Loucy (cell line): ENCODE results near the gene TNFRSF9.

Source experiments
- H2AFZ ChIP-seq: fragments of 200-600 bp; sonication (generic); 2 replicates; pipeline ENCODE4 v1.6.0; 2016; ENCODE audit warnings: antibody characterized with exemption, mild to moderate bottlenecking, low read length, moderate library complexity
- H3F3A ChIP-seq: fragments of 200-600 bp; 2 replicates; pipeline ENCODE4 v1.6.0; 2016; ENCODE audit warnings: antibody characterized with exemption, low read depth, mild to moderate bottlenecking
- H3K27me3 ChIP-seq: fragments of 200-600 bp; sonication (generic); 2 replicates; pipeline ENCODE4 v1.6.1; 2014; ENCODE audit warnings: low read length, mild to moderate bottlenecking; ENCODE audit not compliant: insufficient read depth, poor library complexity, severe bottlenecking
- H3K36me3 ChIP-seq: fragments of 200-600 bp; sonication (generic); 2 replicates; pipeline ENCODE4 v1.6.1; 2016; ENCODE audit warnings: low read length; ENCODE audit not compliant: insufficient read depth
- H3K4me1 ChIP-seq: fragments of 200-600 bp; sonication (generic); 2 replicates; pipeline ENCODE4 v1.5.1; 2014; ENCODE audit warnings: low read length, mild to moderate bottlenecking; ENCODE audit not compliant: insufficient read depth, poor library complexity, severe bottlenecking
- H3K4me2 ChIP-seq: fragments of 200-600 bp; sonication (generic); 2 replicates; pipeline ENCODE4 v1.6.0; 2014; ENCODE audit warnings: antibody characterized with exemption, low read length, low read depth, mild to moderate bottlenecking; ENCODE audit not compliant: poor library complexity, severe bottlenecking
- H3K4me3 ChIP-seq: fragments of 200-600 bp; sonication (generic); 2 replicates; pipeline ENCODE4 v1.5.1; 2014; ENCODE audit warnings: low read length, mild to moderate bottlenecking, mixed read lengths; ENCODE audit not compliant: poor library complexity, severe bottlenecking
- H3K79me2 ChIP-seq: fragments of 200-600 bp; sonication (generic); 2 replicates; pipeline ENCODE4 v1.6.1; 2014; ENCODE audit warnings: low read length; ENCODE audit not compliant: insufficient read depth
- H3K9ac ChIP-seq: fragments of 200-600 bp; sonication (generic); 2 replicates; pipeline ENCODE4 v1.6.0; 2014; ENCODE audit warnings: mild to moderate bottlenecking, low read depth, low read length, moderate library complexity; ENCODE audit not compliant: poor library complexity, severe bottlenecking
- H3K9me2 ChIP-seq: fragments of 200-600 bp; sonication (generic); replicated peaks from 2 replicates; pipeline ENCODE4 v1.6.1; 2016; ENCODE audit warnings: low read depth, low read length, mixed read lengths
- H3K9me3 ChIP-seq: fragments of 200-600 bp; sonication (generic); 2 replicates; pipeline ENCODE4 v1.6.1; 2014; ENCODE audit warnings: mild to moderate bottlenecking, antibody characterized with exemption, low read length, low read depth; ENCODE audit not compliant: insufficient read depth
- H4K20me1 ChIP-seq: fragments of 200-600 bp; sonication (generic); 2 replicates; pipeline ENCODE4 v1.6.0; 2014; ENCODE audit warnings: antibody characterized with exemption, low read length, mild to moderate bottlenecking; ENCODE audit not compliant: insufficient read depth, poor library complexity, severe bottlenecking
- CTCF ChIP-seq: fragments of 200-600 bp; sonication (generic); conservative IDR thresholded peaks from 2 replicates; pipeline ENCODE4 v1.5.1; 2014; ENCODE audit warnings: mild to moderate bottlenecking, antibody characterized with exemption, low read length
- EZH2phosphoT487 ChIP-seq: fragments of 200-600 bp; IDR thresholded peaks from 2 replicates; pipeline ENCODE4 v1.6.1; 2018; ENCODE audit warnings: antibody characterized with exemption, mild to moderate bottlenecking, moderate library complexity, borderline replicate concordance

TNFRSF9 gene

DNA sequence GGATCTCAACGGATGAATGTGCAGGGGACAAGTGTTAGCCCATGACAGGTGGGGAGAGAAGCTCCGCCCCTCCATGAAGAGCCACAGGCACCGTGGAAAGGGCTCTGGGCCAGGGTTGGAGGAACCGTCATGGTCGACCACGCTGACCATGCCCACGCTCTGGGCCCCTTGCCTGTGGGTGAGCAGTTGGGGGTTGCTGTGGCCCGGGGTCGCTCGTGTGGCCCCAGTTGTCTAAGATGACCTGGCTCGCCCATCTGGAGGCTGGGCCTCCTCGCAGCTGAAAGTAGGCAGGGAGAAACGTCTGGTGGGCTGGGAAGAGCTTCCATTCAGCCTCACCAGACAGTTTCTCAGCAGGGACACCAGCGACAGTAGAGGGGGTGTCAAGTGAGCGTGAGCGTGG is 74.7 kb downstream of the TNFRSF9 start:
- no peak overlapping the region for H3K9ac ChIP-seq
- H3K4me2 ChIP-seq, result no peak overlapping the region
- H3K36me3 ChIP-seq, result no peaks in the 10 kb centered on the region
- H3F3A ChIP-seq, result no peaks in the 10 kb centered on the region
- H3K79me2 ChIP-seq, result no peaks in the 10 kb centered on the region
- H3K9me2 ChIP-seq, result no peaks in the 10 kb centered on the region
- H2AFZ ChIP-seq, result no peak overlapping the region
- H3K4me3 ChIP-seq, result no peak overlapping the region
- no peaks in the 10 kb centered on the region for H3K9me3 ChIP-seq
- no peaks in the 10 kb centered on the region for H3K4me1 ChIP-seq
- H4K20me1 ChIP-seq, result no peaks in the 10 kb centered on the region
- TF ChIP-seq CTCF (no peak), EZH2phosphoT487 (no peak)
- no peaks in the 10 kb centered on the region for H3K27me3 ChIP-seq
